ENCODE measurements around the gene TANC1.

Gene TANC1

GRCh38 chr2:159066541-159067156 lies 98.2 kb downstream of the TANC1 start:
- no peak for DNase-seq

- DNase-seq, result no peak
Observed at GRCh38 chr2:159067971-159068370, 99.5 kb downstream of the TANC1 start.

DNA sequence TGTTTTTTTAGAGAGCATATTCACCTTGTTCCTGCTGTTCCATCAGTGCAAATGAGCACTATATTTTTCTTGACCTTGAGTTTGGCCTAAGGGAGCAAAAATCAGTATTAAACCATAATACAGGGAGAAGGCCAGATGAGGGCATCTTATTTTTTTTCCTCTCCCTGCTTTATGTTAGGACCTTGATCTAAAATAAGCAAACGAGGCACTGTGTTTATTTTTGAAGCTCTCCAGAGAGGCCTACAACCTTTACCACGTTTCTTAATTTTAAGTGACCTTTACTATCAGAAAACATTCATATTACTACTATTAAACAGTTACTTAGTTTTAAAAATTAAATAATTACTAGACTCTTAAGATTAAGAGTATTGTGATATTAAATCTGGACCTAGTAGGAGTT lies 100.8 kb downstream of the TANC1 start:
- no peak for DNase-seq

GRCh38 chr2:159070235-159070634 lies 101.8 kb downstream of the TANC1 start:
- no peak for DNase-seq

- DNase-seq, result no peak
Observed at GRCh38 chr2:159071190-159071915, 102.9 kb downstream of the TANC1 start.

DNA sequence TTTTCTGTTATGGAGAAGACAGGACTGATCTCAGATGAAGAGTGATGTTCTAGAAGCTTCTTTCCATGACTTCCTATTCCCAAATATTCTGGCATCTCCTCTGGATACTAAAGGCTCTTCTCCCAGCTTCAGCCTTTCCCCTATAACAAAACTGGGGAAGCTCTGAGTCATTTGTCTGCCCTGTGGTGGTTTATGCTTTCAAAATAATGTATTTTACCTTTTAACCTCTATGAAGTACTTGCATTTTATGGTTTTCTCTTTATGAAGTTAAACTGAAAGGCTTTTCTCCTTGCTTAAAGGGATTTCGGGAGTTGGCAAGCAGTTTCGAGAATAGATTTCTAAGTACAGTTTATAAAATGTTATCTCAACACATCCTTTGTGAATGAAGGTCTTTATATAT lies 104.4 kb downstream of the TANC1 start:
- DNase-seq, result no peak

GRCh38 chr2:159073256-159073655 lies 104.8 kb downstream of the TANC1 start:
- DNase-seq, result no peak

DNA sequence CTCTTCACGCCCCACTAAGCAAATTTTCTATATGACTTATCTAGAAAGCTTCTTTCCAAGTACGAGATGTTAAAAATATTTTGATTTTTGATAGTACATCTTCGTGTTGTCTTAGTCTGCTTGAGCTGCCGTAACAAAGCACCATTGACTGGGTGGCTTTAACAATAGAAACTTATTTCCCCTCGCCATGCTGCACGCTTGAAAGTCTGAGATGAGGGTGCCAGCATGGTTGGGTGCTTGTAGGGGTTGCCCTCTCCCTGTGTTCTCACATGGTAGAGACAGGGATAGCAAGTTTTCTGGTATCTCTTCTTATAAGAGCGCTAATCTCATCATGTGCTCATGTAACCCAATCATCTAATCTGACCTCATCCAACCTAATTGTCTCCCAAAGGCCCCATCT lies 106.2 kb downstream of the TANC1 start:
- no peak for DNase-seq

DNA sequence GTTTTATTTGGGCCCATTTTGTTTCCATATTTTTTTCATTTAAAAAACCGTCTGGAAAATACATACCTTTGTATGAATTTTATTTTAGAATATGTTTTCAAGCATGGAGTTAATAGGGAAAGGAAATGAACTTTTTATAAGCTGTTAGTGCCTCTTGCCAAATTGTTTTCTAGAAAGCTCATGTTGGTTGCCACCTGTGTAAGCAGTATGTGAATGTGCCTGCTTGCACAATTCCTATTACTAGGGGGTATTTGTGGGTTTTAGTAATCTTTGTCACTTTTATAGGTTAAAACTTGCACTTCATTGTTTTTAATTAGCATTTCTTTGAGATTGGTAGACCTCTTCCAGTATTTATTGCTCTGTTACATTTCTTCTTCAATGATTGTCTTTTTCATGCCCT lies 107.3 kb downstream of the TANC1 start:
- no peak for DNase-seq

DNA sequence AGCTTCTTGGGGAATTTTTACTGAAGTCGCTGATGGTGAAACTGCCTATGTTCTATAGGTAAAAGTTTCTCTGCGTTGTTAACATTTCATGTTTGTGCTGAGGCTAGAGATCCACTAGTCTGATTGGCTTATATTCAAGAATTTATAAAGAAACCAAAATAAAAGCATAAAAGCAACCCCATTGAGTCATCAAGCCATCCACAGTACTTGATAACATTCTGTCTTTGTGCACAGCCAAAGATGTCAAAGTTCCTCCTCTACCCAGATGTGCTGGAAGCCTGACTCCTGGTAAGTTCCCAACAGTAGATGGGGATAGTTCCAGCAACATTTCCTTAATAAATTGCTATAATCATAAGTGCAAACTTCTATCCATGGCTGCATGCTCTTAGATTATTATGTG lies 107.8 kb downstream of the TANC1 start:
- DNase-seq, result no peak

DNA sequence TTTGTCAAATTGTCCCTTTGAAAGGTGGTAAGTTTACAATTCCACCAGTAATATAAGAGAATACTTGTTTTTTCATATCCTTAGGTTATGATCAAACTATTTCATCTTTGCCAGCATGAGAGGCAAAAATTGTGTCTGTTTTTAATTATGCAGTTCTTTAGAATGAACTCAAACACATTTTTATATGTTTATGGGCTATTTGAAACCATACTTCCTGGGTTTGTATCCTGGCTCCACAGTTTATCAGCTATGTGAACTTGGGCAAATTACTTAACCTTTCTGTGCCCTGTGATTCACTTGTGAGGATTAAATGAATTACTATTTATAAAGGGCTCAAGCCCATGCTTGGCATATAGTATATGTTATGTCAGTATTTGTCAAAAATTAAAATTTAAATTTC lies 109.4 kb downstream of the TANC1 start:
- no peak for DNase-seq

GRCh38 chr2:159078443-159078842 lies 110.0 kb downstream of the TANC1 start:
- no peak for DNase-seq

DNA sequence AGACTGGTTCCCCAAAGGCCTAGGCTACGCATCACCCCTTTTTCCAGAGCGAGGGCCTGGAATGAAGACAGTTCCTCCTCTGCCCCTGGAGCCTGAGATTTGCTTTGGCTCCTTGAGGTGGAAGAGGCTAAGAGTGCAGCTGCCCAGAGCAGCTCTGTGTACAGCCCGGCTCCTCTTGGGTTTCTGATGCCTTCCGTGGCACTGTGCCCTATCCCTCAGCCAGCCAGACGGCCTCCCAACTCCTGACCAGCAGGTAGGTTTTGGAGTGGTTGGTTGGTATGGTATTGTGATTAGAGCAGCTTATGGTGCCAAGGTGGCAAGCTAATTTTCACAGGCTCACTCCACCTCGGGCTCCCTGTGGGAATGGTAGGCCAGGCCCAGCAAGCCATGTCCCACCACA lies 112.2 kb downstream of the TANC1 start:
- DNase-seq, result no peak

- DNase-seq, result no peak
Observed at GRCh38 chr2:159082119-159082518, 113.7 kb downstream of the TANC1 start.

GRCh38 chr2:159084384-159085370 lies 116.2 kb downstream of the TANC1 start:
- DNase-seq, result no peak

DNA sequence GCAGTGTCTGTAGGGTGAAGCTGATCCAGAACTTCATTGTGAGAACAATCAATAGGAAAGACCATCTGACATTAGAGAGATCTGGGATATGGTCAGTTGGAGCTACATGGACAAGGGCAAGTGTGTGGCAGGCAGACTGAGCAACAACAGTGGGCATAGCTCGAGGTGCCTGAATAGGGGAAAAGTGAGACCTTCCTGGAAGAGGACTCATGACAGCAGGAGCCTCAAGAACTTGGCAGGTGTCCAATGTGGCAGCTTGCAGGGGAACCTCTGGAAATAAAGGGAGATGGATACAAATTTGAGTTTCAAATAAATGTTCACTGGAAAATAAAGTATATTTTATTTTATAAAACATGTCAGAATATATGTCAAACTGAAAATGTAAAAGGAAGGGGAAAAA lies 117.9 kb downstream of the TANC1 start:
- no peak for DNase-seq

DNA sequence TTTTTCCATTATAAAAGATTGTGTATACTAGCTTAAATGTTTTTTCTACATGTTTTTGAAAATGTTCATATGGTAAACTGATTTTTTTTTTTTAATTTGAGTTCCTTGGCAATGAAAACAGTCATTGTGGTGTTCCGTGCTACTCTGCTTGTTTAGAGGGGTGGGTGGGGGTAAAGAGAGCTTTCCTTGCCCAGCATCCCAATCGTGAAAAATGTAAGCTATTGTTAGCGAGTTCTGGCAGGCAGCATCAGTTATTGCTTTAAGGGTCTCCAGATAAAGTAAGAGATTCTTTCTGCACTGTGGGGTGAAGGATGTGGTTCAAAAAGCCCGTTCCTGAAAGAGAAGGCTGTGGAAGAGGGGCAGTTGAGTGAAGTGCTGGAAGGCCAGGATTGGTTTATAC lies 118.4 kb downstream of the TANC1 start:
- no peak for DNase-seq

GRCh38 chr2:159088906-159089305 lies 120.5 kb downstream of the TANC1 start:
- no peak for DNase-seq

- DNase-seq, result no peak
Observed at GRCh38 chr2:159089543-159089942, 121.1 kb downstream of the TANC1 start.

- no peak for DNase-seq
Observed at GRCh38 chr2:159090514-159091201, 122.2 kb downstream of the TANC1 start.

DNA sequence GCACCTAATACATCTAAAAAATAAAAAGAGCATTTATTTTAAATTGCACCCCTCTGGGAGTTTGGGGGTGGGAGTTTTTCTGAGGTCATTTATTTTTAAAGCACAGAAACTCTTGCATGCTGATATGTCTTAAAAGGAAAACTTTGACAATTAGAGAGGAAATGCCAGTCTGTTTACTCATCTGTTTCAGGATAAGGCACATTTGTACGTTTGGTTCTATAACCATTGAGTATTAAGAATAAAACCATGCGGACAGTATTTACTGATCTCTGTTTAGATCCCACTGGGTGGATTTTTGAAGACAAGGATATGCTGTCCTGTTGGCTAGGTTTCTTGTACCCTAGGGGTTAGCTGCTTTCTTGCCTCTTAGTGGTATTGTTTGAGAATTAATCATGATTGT lies 122.9 kb downstream of the TANC1 start:
- no peak for DNase-seq

DNA sequence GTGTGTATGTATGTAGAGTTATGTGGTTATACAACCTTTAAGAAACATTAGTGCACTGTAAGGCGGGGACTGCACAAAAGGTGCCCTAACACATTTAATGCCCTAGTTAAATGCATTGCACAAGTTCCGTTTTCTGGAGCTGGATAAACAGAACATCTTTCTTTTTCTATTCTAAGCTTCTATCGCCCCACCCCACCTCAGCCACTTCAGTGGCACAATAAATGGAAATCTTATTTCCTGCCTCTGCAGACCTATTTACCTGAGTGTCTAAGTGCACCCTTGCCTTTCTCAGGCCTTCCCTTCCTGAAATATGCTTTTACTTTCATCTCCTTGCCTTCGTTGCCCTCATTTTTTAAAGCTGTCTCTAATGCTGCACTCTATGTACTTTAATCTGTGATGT lies 123.5 kb downstream of the TANC1 start:
- DNase-seq, result peak; percentile 12

- DNase-seq, result no peak
Observed at GRCh38 chr2:159093497-159093896, 125.1 kb downstream of the TANC1 start.
